Measurements from ENCODE around the gene CMTM4. TPM values are rescaled to one million over a fixed set of nuclear protein-coding genes. Genes with fewer than 3 reads are reported as not detected.

The CMTM4 gene
- total and polyA plus RNA-seq, 2 of the 8 experiments (the other 6 are each of a cell fraction or from before 2014, with no cell fraction given) = 35.3 to 51.7 TPM

- no peak overlapping the region for H4K8ac ChIP-seq (ENCODE audit: extremely low read depth, insufficient read depth, low read length)
- no peaks in the 10 kb centered on the region for H3K79me1 ChIP-seq (ENCODE audit: low read depth, low read length)
- no peak overlapping the region for H2BK5ac ChIP-seq (ENCODE audit: low read depth, low read length)
- H2BK20ac ChIP-seq (ENCODE audit: low read length) = no peak overlapping the region
- no peak overlapping the region for H3K4ac ChIP-seq (replicated peaks; ENCODE audit: insufficient read length, low read depth, low read length)
- no peaks in the 10 kb centered on the region for H4K20me1 ChIP-seq (replicated peaks in 1 of 2; ENCODE audit: control insufficient read depth in 1 of 2, insufficient read depth in 2 of 2, low read length in 2 of 2)
- ChIA-PET POLR2A (ENCODE audit: partially characterized antibody) (interaction anchor here (0.6 kb wide), 1 partner anchor 10 kb away, joined by 3 read pairs; no protein-coding TSS in a partner anchor), CTCF (ENCODE audit: partially characterized antibody) (interaction anchor here (0.6 to 0.7 kb wide), 2 partner anchors 84 to 137 kb away, joined by 3 read pairs; no protein-coding TSS in a partner anchor)
- H3K79me2 ChIP-seq (ENCODE audit: control insufficient read depth in 1 of 2, insufficient read depth in 2 of 2, low read length in 2 of 2) = no peaks in the 10 kb centered on the region
- no peak overlapping the region for H3K4me3 ChIP-seq (ENCODE audit: extremely low read depth in 1 of 4, insufficient read depth in 2 of 4, low read depth in 3 of 4, low read length in 4 of 4)
- no peak overlapping the region for H2AFZ ChIP-seq (ENCODE audit: low read length)
- no peak overlapping the region for H3K23ac ChIP-seq (ENCODE audit: insufficient read length)
- H3K9ac ChIP-seq (replicated peaks in 1 of 4; ENCODE audit: extremely low read depth in 1 of 4, low read depth in 3 of 4, low read length in 3 of 4) = no peak overlapping the region
- no peak overlapping the region for H4K91ac ChIP-seq (replicated peaks; ENCODE audit: insufficient read length, low read length)
- no peak overlapping the region for H3K56ac ChIP-seq (replicated peaks; ENCODE audit: insufficient read length, low read depth, low read length)
- H3K36me3 ChIP-seq (ENCODE audit: control insufficient read depth in 2 of 4, insufficient read depth in 4 of 4, low read length in 3 of 4) = no peaks in the 10 kb centered on the region
- WGBS, 2 experiments (ENCODE audit: extremely low coverage in 1 of 2, insufficient coverage in 1 of 2, insufficient read length in 1 of 2, insufficient replicate concordance in 2 of 2, low coverage in 1 of 2, low lambda C conversion rate in 2 of 2, missing lambda C conversion rate in 1 of 2) = 91% methylated on average over 3 of the region's 3 CpGs; no CpG with 5 or more reads in 1 of the 2 experiments
- DNase-seq (ENCODE audit: low read depth in 1 of 2, low spot score in 2 of 2) (no peak), FAIRE-seq (no peak)
- H3K4me1 ChIP-seq (replicated peaks in 1 of 4; ENCODE audit: control insufficient read depth in 3 of 4, insufficient read depth in 4 of 4, low read length in 3 of 4) = no peaks in the 10 kb centered on the region
- no peaks in the 10 kb centered on the region for H3K9me3 ChIP-seq (ENCODE audit: insufficient read depth in 2 of 2, low read depth in 1 of 2, low read length in 1 of 2)
- H3K27ac ChIP-seq (ENCODE audit: low read depth, low read length) = no peak overlapping the region
- no peak overlapping the region for H2BK15ac ChIP-seq (ENCODE audit: low read length)
- H2BK120ac ChIP-seq (replicated peaks; ENCODE audit: low read depth, low read length) = no peak overlapping the region
- H3K14ac ChIP-seq (ENCODE audit: insufficient read length) = no peak overlapping the region
- H3K27me3 ChIP-seq (replicated peaks in 1 of 4; ENCODE audit: control insufficient read depth in 3 of 4, extremely low read depth in 1 of 4, insufficient read depth in 3 of 4, low read length in 3 of 4) = no peaks in the 10 kb centered on the region
- no peak overlapping the region for H2AK5ac ChIP-seq (ENCODE audit: low read depth, low read length)
- H3K4me2 ChIP-seq (ENCODE audit: insufficient read depth in 1 of 2, low read depth in 2 of 2, low read length in 2 of 2) = no peak overlapping the region
- H3K23me2 ChIP-seq (ENCODE audit: low read depth, low read length) = no peaks in the 10 kb centered on the region
- TF ChIP-seq FOSL1 (IDR thresholded peaks at IDR 0.05; ENCODE audit: insufficient read depth, low read depth, low read length) (no peak), SP4 (IDR thresholded peaks at IDR 0.05; ENCODE audit: low read length) (no peak), ZNF274 (IDR thresholded peaks at IDR 0.05; ENCODE audit: borderline replicate concordance, extremely low read depth, low read length) (no peak), ASH2L (IDR thresholded peaks at IDR 0.05; ENCODE audit: low read length) (no peak), MAX (IDR thresholded peaks at IDR 0.05) (no peak)
- H4K5ac ChIP-seq (ENCODE audit: insufficient read length, low read depth, low read length) = no peak overlapping the region
- no peak overlapping the region for H2BK12ac ChIP-seq (ENCODE audit: low read depth, low read length)
- no peak overlapping the region for H3K18ac ChIP-seq (ENCODE audit: extremely low read depth, low read length)
Measured at GRCh38 chr16:66592241-66592640, 104.3 kb downstream of the CMTM4 start.

Data from H1 (cell line).